BLaER1 treated with 17β-estradiol and CSF1 and Interleukin-3, amounts not matched to agents 10 nM and 100 nM (cell line): Measurements from ENCODE around the gene LAGE3.

ENCODE experiments used
- H3K27ac ChIP-seq, 11 experiments: shearing (Covaris generic); formaldehyde crosslinking; 2 replicates each; pipeline ENCODE4 v1.8.1; 2022
- H3K27me3 ChIP-seq, 11 experiments: shearing (Covaris generic); formaldehyde crosslinking; 2 replicates each; pipeline ENCODE4 v1.8.1; 2022
- H3K36me3 ChIP-seq, 11 experiments: shearing (Covaris generic); formaldehyde crosslinking; 2 replicates each; pipeline ENCODE4 v1.8.1; 2022
- H3K4me1 ChIP-seq, 10 experiments: shearing (Covaris generic); formaldehyde crosslinking; 2 replicates each; pipeline ENCODE4 v1.8.1; 2022
- H3K4me2 ChIP-seq, 11 experiments: shearing (Covaris generic); formaldehyde crosslinking; 2 replicates each; pipeline ENCODE4 v1.8.1; 2022
- H3K4me3 ChIP-seq, 10 experiments: shearing (Covaris generic); formaldehyde crosslinking; 2 replicates each; pipeline ENCODE4 v1.8.1; 2022
- H3K9ac ChIP-seq, 11 experiments: shearing (Covaris generic); formaldehyde crosslinking; 2 replicates each; pipeline ENCODE4 v1.8.1; 2022
- H3K9me3 ChIP-seq, 11 experiments: shearing (Covaris generic); formaldehyde crosslinking; replicated peaks in 1 of 11; 2 replicates each; pipeline ENCODE4 v1.8.1; 2022
- H4K20me1 ChIP-seq, 11 experiments: shearing (Covaris generic); formaldehyde crosslinking; 2 replicates each; pipeline ENCODE4 v1.8.1; 2022
- Cebpa-rat ChIP-seq, 11 experiments: shearing (Covaris generic); IDR thresholded peaks; 2 replicates each; pipeline ENCODE4 v1.8.1; 2022

LAGE3 gene

GRCh38 chrX:154469880-154470279, 9.2 kb downstream of the LAGE3 start:
- Histone ChIP-seq H3K4me1 (no peaks in the 10 kb centered on the region), H3K9ac (no peak overlapping the region), H3K27ac (no peak overlapping the region), H3K36me3 (peaks cover 22 to 88% (median 72%) of the 10 kb centered on the region in 11 experiments), H3K4me3 (no peak overlapping the region), H3K9me3 (peaks cover 0 to 40% (median 24%) of the 10 kb centered on the region in 11 experiments; a peak in 10 of 22 replicates), H3K4me2 (no peak overlapping the region), H3K27me3 (peaks cover 0 to 34% (median 11%) of the 10 kb centered on the region in 11 experiments; a peak in 13 of 22 replicates), H4K20me1 (peaks cover 0 to 89% (median 46%) of the 10 kb centered on the region in 11 experiments; a peak in 17 of 22 replicates)
- TF ChIP-seq Cebpa-rat (IDR thresholded peaks at IDR 0.05): no peak

DNA sequence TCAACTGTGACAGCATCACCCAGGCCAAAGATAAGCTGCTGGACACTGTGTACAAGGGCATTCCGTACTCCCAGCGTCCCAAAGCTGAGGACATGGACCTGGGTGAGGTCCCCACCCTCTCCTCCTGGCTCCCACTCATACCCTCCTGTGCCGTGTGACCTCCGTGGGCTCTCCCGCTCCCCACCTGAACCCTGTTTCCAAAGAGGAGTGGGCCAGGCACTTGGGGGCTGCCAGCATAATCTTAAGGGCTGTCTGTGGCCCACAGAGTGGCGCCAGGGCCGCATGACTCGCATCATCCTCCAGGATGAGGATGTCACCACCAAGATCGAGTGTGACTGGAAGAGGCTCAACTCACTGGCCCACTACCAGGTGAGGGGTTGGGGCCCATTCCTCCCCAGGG, 10.0 kb downstream of the LAGE3 start:
- peaks cover 0 to 37% (median 11%) of the 10 kb centered on the region in 11 experiments; a peak in 13 of 22 replicates for H3K27me3 ChIP-seq
- no peak overlapping the region for H3K9ac ChIP-seq
- no peak for TF ChIP-seq Cebpa-rat (IDR thresholded peaks at IDR 0.05)
- peaks cover 0 to 95% (median 53%) of the 10 kb centered on the region in 11 experiments; a peak in 17 of 22 replicates for H4K20me1 ChIP-seq
- H3K4me1 ChIP-seq: no peaks in the 10 kb centered on the region
- H3K4me3 ChIP-seq: no peak overlapping the region
- peaks cover 0 to 47% (median 28%) of the 10 kb centered on the region in 11 experiments; a peak in 10 of 22 replicates for H3K9me3 ChIP-seq
- no peak overlapping the region for H3K4me2 ChIP-seq
- no peak overlapping the region for H3K27ac ChIP-seq
- peaks cover 30 to 96% (median 80%) of the 10 kb centered on the region in 11 experiments for H3K36me3 ChIP-seq

DNA sequence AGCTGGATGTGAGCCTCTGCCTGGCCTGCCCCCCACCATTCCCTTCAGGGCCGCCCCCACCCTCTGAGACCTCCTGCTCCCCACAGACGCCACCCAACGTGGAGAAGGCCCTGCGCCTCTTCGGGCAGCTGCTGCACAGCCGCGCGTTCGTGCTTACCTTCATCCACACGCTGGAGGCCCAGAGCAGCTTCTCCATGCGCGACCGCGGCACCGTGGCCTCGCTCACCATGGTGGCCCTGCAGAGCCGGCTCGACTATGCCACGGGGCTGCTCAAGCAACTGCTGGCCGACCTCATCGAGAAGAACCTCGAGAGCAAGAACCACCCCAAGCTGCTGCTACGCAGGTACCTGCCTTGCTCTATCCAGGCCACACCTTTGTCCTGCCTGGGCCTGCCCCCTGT, 10.9 kb downstream of the LAGE3 start:
- Histone ChIP-seq H3K4me3 (no peak overlapping the region), H3K27ac (no peak overlapping the region), H3K4me1 (no peaks in the 10 kb centered on the region), H4K20me1 (peaks cover 0 to 94% (median 53%) of the 10 kb centered on the region in 11 experiments; a peak in 17 of 22 replicates), H3K4me2 (no peak overlapping the region), H3K27me3 (peaks cover 0 to 28% (median 9%) of the 10 kb centered on the region in 11 experiments; a peak in 8 of 22 replicates), H3K9ac (no peak overlapping the region), H3K9me3 (peaks cover 0 to 53% (median 31%) of the 10 kb centered on the region in 11 experiments; a peak in 10 of 22 replicates), H3K36me3 (peaks cover 30 to 96% (median 80%) of the 10 kb centered on the region in 11 experiments)
- no peak for TF ChIP-seq Cebpa-rat (IDR thresholded peaks at IDR 0.05)

GRCh38 chrX:154467556-154467955, 11.5 kb downstream of the LAGE3 start:
- Histone ChIP-seq H3K4me2 (no peak overlapping the region), H4K20me1 (peaks cover 3 to 94% (median 55%) of the 10 kb centered on the region in 11 experiments; a peak in 21 of 22 replicates), H3K4me1 (no peaks in the 10 kb centered on the region), H3K27ac (no peak overlapping the region), H3K4me3 (no peak overlapping the region), H3K27me3 (peaks cover 0 to 30% (median 8%) of the 10 kb centered on the region in 11 experiments; a peak in 6 of 22 replicates), H3K36me3 (peaks cover 34 to 95% (median 86%) of the 10 kb centered on the region in 11 experiments), H3K9me3 (peaks cover 0 to 53% (median 31%) of the 10 kb centered on the region in 11 experiments; a peak in 10 of 22 replicates), H3K9ac (no peak overlapping the region)
- no peak for TF ChIP-seq Cebpa-rat (IDR thresholded peaks at IDR 0.05)

DNA sequence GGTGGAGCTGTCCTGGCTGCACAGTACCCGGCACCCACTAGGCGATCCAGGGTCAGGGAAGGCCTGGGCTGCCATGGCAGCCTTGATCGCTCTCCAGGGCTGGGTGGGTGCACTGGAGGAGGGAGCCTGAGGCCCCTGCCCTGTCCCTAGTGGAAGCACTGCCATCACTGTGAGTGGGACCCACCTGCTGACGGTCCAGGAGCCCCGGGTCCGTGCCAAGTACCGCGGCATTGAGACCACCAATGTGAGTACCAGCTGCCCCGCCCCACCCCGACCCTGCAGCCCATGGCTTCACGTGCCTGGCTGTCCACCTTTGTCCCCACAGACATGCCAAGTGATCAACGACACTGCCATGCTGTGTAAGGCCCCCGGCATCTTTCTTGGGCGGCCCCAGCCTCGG, 12.2 kb downstream of the LAGE3 start:
- Histone ChIP-seq H3K27ac (no peak overlapping the region), H3K4me2 (no peak overlapping the region), H3K4me1 (peaks cover 0 to under 1% (median 0%) of the 10 kb centered on the region in 10 experiments; a peak in 1 of 20 replicates), H3K27me3 (peaks cover 0 to 30% (median 6%) of the 10 kb centered on the region in 11 experiments; a peak in 6 of 22 replicates), H3K4me3 (no peak overlapping the region), H3K9me3 (peaks cover 0 to 53% (median 31%) of the 10 kb centered on the region in 11 experiments; a peak in 10 of 22 replicates), H3K9ac (no peak overlapping the region), H4K20me1 (peaks cover 9 to 94% (median 55%) of the 10 kb centered on the region in 11 experiments; a peak in 21 of 22 replicates), H3K36me3 (peaks cover 39 to 95% (median 90%) of the 10 kb centered on the region in 11 experiments)
- no peak for TF ChIP-seq Cebpa-rat (IDR thresholded peaks at IDR 0.05)

DNA sequence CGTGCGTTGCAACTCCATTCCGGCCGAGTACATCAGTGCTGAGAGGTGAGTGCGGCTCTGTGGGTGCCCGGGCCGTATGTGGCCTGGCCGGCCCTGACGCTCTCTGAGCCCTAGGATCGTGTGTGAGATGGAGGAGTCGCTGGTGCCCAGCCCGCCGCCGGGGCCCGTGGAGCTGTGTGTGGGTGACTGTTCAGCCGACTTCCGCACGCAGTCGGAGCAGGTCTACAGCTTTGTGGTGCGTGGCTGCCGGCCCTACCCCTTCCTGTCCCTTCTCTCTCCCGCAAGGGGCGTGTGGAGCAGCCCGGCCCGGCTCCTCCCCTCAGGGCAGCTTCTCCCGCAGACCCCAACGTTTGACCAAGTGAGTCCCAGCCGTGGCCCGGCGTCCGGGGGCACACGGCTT, 13.0 kb downstream of the LAGE3 start:
- peaks cover 0 to 9% (median 0%) of the 10 kb centered on the region in 10 experiments; a peak in 2 of 20 replicates for H3K4me1 ChIP-seq
- peaks cover 0 to 23% (median 0%) of the 10 kb centered on the region in 11 experiments; a peak in 5 of 22 replicates for H3K27me3 ChIP-seq
- H3K36me3 ChIP-seq: peaks cover 44 to 95% (median 90%) of the 10 kb centered on the region in 11 experiments
- no peak overlapping the region for H3K4me3 ChIP-seq
- no peak overlapping the region for H3K4me2 ChIP-seq
- H3K27ac ChIP-seq: no peak overlapping the region
- no peak for TF ChIP-seq Cebpa-rat (IDR thresholded peaks at IDR 0.05)
- peaks cover 16 to 94% (median 55%) of the 10 kb centered on the region in 11 experiments; a peak in 21 of 22 replicates for H4K20me1 ChIP-seq
- no peak overlapping the region for H3K9ac ChIP-seq
- H3K9me3 ChIP-seq: peaks cover 0 to 53% (median 31%) of the 10 kb centered on the region in 11 experiments; a peak in 10 of 22 replicates

DNA sequence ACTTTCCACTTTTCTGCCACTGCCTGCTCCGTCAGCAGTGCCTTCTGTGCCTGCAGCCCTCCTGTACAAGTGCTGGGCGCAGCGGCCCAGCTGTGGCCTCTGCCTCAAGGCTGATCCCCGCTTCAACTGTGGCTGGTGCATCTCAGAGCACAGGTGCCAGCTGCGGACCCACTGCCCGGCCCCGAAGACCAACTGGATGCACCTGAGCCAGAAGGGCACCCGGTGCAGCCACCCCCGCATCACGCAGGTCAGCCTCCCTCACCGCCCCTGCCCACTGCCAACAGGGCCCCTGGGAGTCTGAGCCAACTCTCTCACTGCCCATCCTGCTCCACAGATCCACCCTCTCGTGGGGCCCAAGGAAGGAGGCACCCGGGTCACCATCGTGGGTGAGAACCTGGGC, 13.5 kb downstream of the LAGE3 start:
- TF ChIP-seq Cebpa-rat (IDR thresholded peaks at IDR 0.05): no peak
- H3K36me3 ChIP-seq: peaks cover 48 to 95% (median 90%) of the 10 kb centered on the region in 11 experiments
- H3K9ac ChIP-seq: no peak overlapping the region
- H4K20me1 ChIP-seq: peaks cover 21 to 94% (median 60%) of the 10 kb centered on the region in 11 experiments; a peak in 21 of 22 replicates
- peaks cover 0 to 14% (median under 1%) of the 10 kb centered on the region in 10 experiments; a peak in 6 of 20 replicates for H3K4me1 ChIP-seq
- H3K4me3 ChIP-seq: no peak overlapping the region
- no peak overlapping the region for H3K4me2 ChIP-seq
- H3K27me3 ChIP-seq: peaks cover 0 to 23% (median 0%) of the 10 kb centered on the region in 11 experiments; a peak in 5 of 22 replicates
- H3K9me3 ChIP-seq: peaks cover 0 to 53% (median 31%) of the 10 kb centered on the region in 11 experiments; a peak in 10 of 22 replicates
- H3K27ac ChIP-seq: no peak overlapping the region

GRCh38 chrX:154464806-154465365, 14.2 kb downstream of the LAGE3 start:
- H3K9me3 ChIP-seq: peaks cover 0 to 53% (median 31%) of the 10 kb centered on the region in 11 experiments; a peak in 10 of 22 replicates
- H3K4me2 ChIP-seq: no peak overlapping the region
- peaks cover 47 to 95% (median 87%) of the 10 kb centered on the region in 11 experiments for H3K36me3 ChIP-seq
- H3K9ac ChIP-seq: no peak overlapping the region
- H4K20me1 ChIP-seq: peaks cover 28 to 94% (median 67%) of the 10 kb centered on the region in 11 experiments; a peak in 21 of 22 replicates
- no peak for TF ChIP-seq Cebpa-rat (IDR thresholded peaks at IDR 0.05)
- H3K27ac ChIP-seq: no peak overlapping the region
- H3K4me3 ChIP-seq: no peak overlapping the region
- peaks cover 0 to 23% (median 0%) of the 10 kb centered on the region in 11 experiments; a peak in 5 of 22 replicates for H3K27me3 ChIP-seq
- peaks cover 6 to 21% (median 8%) of the 10 kb centered on the region in 10 experiments; a peak in 19 of 20 replicates for H3K4me1 ChIP-seq
